Osteoblast (primary cell): ENCODE results near the gene ASB14. TPM values are rescaled to one million over a fixed set of nuclear protein-coding genes. Genes with fewer than 3 reads are reported as not detected.

ENCODE experiments used
- DNase-seq: peaks from one replicate; pipeline ENCODE4 v3.0.0; 2011; ENCODE audit warnings: low spot score, mixed read lengths; ENCODE audit not compliant: insufficient read length; ENCODE audit errors: missing footprints
- H2AFZ ChIP-seq: 2 replicates; pipeline ENCODE4 v1.6.0; 2011; ENCODE audit warnings: mild to moderate bottlenecking, low read length
- H3K27ac ChIP-seq: 2 replicates; pipeline ENCODE4 v1.5.1; 2011; ENCODE audit warnings: mild to moderate bottlenecking, low read depth, low read length, moderate library complexity
- H3K27me3 ChIP-seq: 2 replicates; pipeline ENCODE4 v1.6.0; 2012; ENCODE audit warnings: mild to moderate bottlenecking, control low read depth, inconsistent platforms, low read length, moderate library complexity; ENCODE audit not compliant: insufficient read depth
- H3K36me3 ChIP-seq: 2 replicates; pipeline ENCODE4 v1.5.1; 2011; ENCODE audit warnings: mild to moderate bottlenecking, low read length, control low read depth, moderate library complexity; ENCODE audit not compliant: insufficient read depth
- H3K4me1 ChIP-seq: 2 replicates; pipeline ENCODE4 v1.5.1; 2011; ENCODE audit warnings: mild to moderate bottlenecking, low read length, control low read depth, moderate library complexity; ENCODE audit not compliant: insufficient read depth
- H3K4me2 ChIP-seq: 2 replicates; pipeline ENCODE4 v1.6.0; 2011; ENCODE audit warnings: mild to moderate bottlenecking, low read length; ENCODE audit not compliant: insufficient read depth
- H3K4me3 ChIP-seq: fragments of 200-600 bp; sonication (generic); 3 replicates; pipeline ENCODE4 v1.5.1; 2012; ENCODE audit warnings: mild to moderate bottlenecking, low read length, inconsistent platforms; ENCODE audit not compliant: insufficient read depth
- H3K79me2 ChIP-seq: 2 replicates; pipeline ENCODE4 v1.6.0; 2012; ENCODE audit warnings: mild to moderate bottlenecking, low read length, control low read depth, inconsistent platforms; ENCODE audit not compliant: insufficient read depth
- H3K9me3 ChIP-seq: 2 replicates; pipeline ENCODE4 v1.5.1; 2011; ENCODE audit warnings: low read depth, low read length, control low read depth
- H4K20me1 ChIP-seq: 2 replicates; pipeline ENCODE4 v1.6.0; 2012; ENCODE audit warnings: mild to moderate bottlenecking, low read length, control low read depth; ENCODE audit not compliant: insufficient read depth
- CTCF ChIP-seq: IDR thresholded peaks from 2 replicates; pipeline ENCODE4 v1.5.1; 2011; ENCODE audit warnings: mild to moderate bottlenecking, low read depth, low read length, moderate library complexity; ENCODE audit errors: extremely low read depth
- total RNA-seq: library from RNA; depleted of rRNA; stranded (reverse); fragments of >200 nt; gene quantifications from 2 replicates; pipeline ENCODE4 v1.2.3, GENCODE V29; 2012

The ASB14 gene
- total RNA-seq, 1 donor, result not detected

- Histone ChIP-seq H2AFZ (no peak overlapping the region), H3K4me3 (no peak overlapping the region), H3K4me1 (no peaks in the 10 kb centered on the region), H3K9me3 (no peaks in the 10 kb centered on the region), H4K20me1 (no peaks in the 10 kb centered on the region), H3K27ac (no peak overlapping the region), H3K4me2 (no peak overlapping the region), H3K36me3 (peaks cover 7% of the 10 kb centered on the region), H3K79me2 (no peaks in the 10 kb centered on the region), H3K27me3 (no peaks in the 10 kb centered on the region)
- no peak for DNase-seq
- TF ChIP-seq CTCF, result no peak
Measured at GRCh38 chr3:57275393-57275792, 17.1 kb downstream of the ASB14 start.

GRCh38 chr3:57274845-57275244 lies 17.6 kb downstream of the ASB14 start:
- Histone ChIP-seq H3K9me3 (no peaks in the 10 kb centered on the region), H3K4me2 (no peak overlapping the region), H2AFZ (no peak overlapping the region), H3K79me2 (no peaks in the 10 kb centered on the region), H4K20me1 (no peaks in the 10 kb centered on the region), H3K27ac (no peak overlapping the region), H3K4me3 (no peak overlapping the region), H3K36me3 (peaks cover 10% of the 10 kb centered on the region), H3K27me3 (no peaks in the 10 kb centered on the region), H3K4me1 (no peaks in the 10 kb centered on the region)
- TF ChIP-seq CTCF, result no peak
- no peak for DNase-seq

- Histone ChIP-seq H3K9me3 (no peaks in the 10 kb centered on the region), H3K4me3 (no peak overlapping the region), H2AFZ (no peak overlapping the region), H3K36me3 (peaks cover 37% of the 10 kb centered on the region), H3K79me2 (no peaks in the 10 kb centered on the region), H3K27me3 (no peaks in the 10 kb centered on the region), H3K4me1 (no peaks in the 10 kb centered on the region), H3K4me2 (no peak overlapping the region), H3K27ac (no peak overlapping the region), H4K20me1 (no peaks in the 10 kb centered on the region)
- no peak for TF ChIP-seq CTCF
- no peak for DNase-seq
Measured at GRCh38 chr3:57268416-57268815, 24.1 kb downstream of the ASB14 start.

GRCh38 chr3:57261929-57262328 lies 30.6 kb downstream of the ASB14 start:
- no peaks in the 10 kb centered on the region for H3K4me1 ChIP-seq
- no peaks in the 10 kb centered on the region for H3K9me3 ChIP-seq
- no peak overlapping the region for H2AFZ ChIP-seq
- H3K4me3 ChIP-seq, result no peak overlapping the region
- H4K20me1 ChIP-seq, result no peaks in the 10 kb centered on the region
- peaks cover 45% of the 10 kb centered on the region for H3K36me3 ChIP-seq
- TF ChIP-seq CTCF, result no peak
- no peak overlapping the region for H3K4me2 ChIP-seq
- H3K27me3 ChIP-seq, result no peaks in the 10 kb centered on the region
- no peak overlapping the region for H3K27ac ChIP-seq
- H3K79me2 ChIP-seq, result no peaks in the 10 kb centered on the region
- no peak for DNase-seq
